Heart left ventricle (tissue), 16 donors: Measurements from ENCODE around the gene MYL7. TPM values are rescaled to one million over a fixed set of nuclear protein-coding genes. Genes with fewer than 3 reads are reported as not detected.
"Not testable (repeated sequence)": the region's sequence is repeated elsewhere in the genome, so short reads cannot be mapped to it uniquely, and the experiment has no call there.

Experiments
- ATAC-seq, 4 donors: fragments of 200-7000 bp; cut with Tn5 transposase; one replicate each; pipeline ENCODE4 v1.9.1; 2020 to 2022; ENCODE audit warnings: moderate library complexity in 4 of 4, mild to moderate bottlenecking in 3 of 4, moderate number of reproducible peaks in 1 of 4
- DNase-seq, 5 donors: peaks; one replicate each; pipeline ENCODE4 v3.0.0-alpha.2; 2020
- H3K27ac ChIP-seq, 12 donors: fragments of 200-600 bp; sonication (generic) in 4 of 12; one replicate each; pipeline versions ENCODE4 v1.5.0 to v1.8.0; 2016 to 2022; ENCODE audit warnings: mild to moderate bottlenecking in 2 of 12
- H3K27me3 ChIP-seq, 9 donors: fragments of 200-600 bp; sonication (generic) in 2 of 9; one replicate each; pipeline versions ENCODE4 v1.5.1 to v1.8.0; 2016 to 2022; ENCODE audit warnings: mild to moderate bottlenecking in 3 of 9
- H3K36me3 ChIP-seq, 9 donors: fragments of 200-600 bp; sonication (generic) in 2 of 9; one replicate each; pipeline versions ENCODE4 v1.5.0 to v1.8.0; 2018 to 2022; ENCODE audit warnings: mild to moderate bottlenecking in 2 of 9
- H3K4me1 ChIP-seq, 12 donors: fragments of 200-600 bp; sonication (generic) in 4 of 12; one replicate each; pipeline versions ENCODE4 v1.5.0 to v1.8.0; 2016 to 2022; ENCODE audit warnings: mild to moderate bottlenecking in 3 of 12
- H3K4me3 ChIP-seq, 12 donors: fragments of 200-600 bp; sonication (generic) in 4 of 12; one replicate each; pipeline versions ENCODE4 v1.5.0 to v1.8.0; 2017 to 2022; ENCODE audit warnings: mild to moderate bottlenecking in 9 of 12, moderate library complexity in 4 of 12
- H3K9me3 ChIP-seq, 12 donors: fragments of 200-600 bp; sonication (generic) in 4 of 12; one replicate each; pipeline versions ENCODE4 v1.5.0 to v1.8.0; 2016 to 2022; ENCODE audit warnings: mild to moderate bottlenecking in 1 of 12
- POLR2A ChIP-seq, 2 donors: fragments of 450-650 bp; IDR thresholded peaks; one replicate each; pipeline ENCODE4 v1.6.1; 2017; ENCODE audit warnings: antibody characterized with exemption in 2 of 2, mild to moderate bottlenecking in 2 of 2, moderate library complexity in 2 of 2
- WGBS, 4 donors: extraction: QIAGEN DNeasy Blood & Tissue Kit in 2 of 4; methylation state at CpG; one replicate each; pipeline versions ENCODE4 v1.1.5 to v1.1.7; 2013 to 2018; 5-methylcytosine and 5-hydroxymethylcytosine counted together
- intact Hi-C, 10 donors: fragments of 100-400 bp; cut with DNase I; formaldehyde crosslinking; loops; one replicate each; pipeline versions ENCODE4 v1.11.1 to v1.14.2; 2022
- polyA plus RNA-seq, 2 donors: library from polyadenylated mRNA; stranded (reverse); fragments of 200-250 nt; gene quantifications; one replicate each; pipeline ENCODE4 v1.2.3, GENCODE V29; 2013
- total RNA-seq, 9 donors: library from RNA; depleted of rRNA in 2 of 9; stranded (reverse); fragments of >200 nt in 2 of 9; fragmentation: NEBNext Ultra II Directional in 3 of 9; extraction: Animal tissue kit (Norgen Biotek cat#: 25700) in 3 of 9; gene quantifications; one replicate each; pipeline versions ENCODE4 v1.1.0 to v1.2.4, GENCODE V29; 2016 to 2023
- TF ChIP-seq, protein P1 (sequence below), 12 donors: fragments of 200-600 bp; sonication (generic) in 4 of 12; IDR thresholded peaks; one replicate each; pipeline versions ENCODE4 v1.5.0 to v1.8.0; 2018 to 2022; ENCODE audit warnings: antibody characterized with exemption in 12 of 12, mild to moderate bottlenecking in 5 of 12
- donor health status: ischemic (EF 13 %, LVEDD 7.1; RV severe dilation, severe dysfunction).
- donor health status: healthy with polysubstance abuse.
- donor health status: DM: no; HTN: yes; CAD: no.
- donor health status: DM: no; HTN: no; CAD: no.
- donor health status: ischemic (EF 25% LVEDD 6.9; RV normal size, moderate dysfunction).
- donor health status: ischemic (EF 25% LVEDD 5.7; RV mildly dilated, moderate dysfunction).
- donor health status: healthy.
- donor health status: DM: yes; HTN: yes; CAD: no.
- donor health status: ischemic (EF 35%, LVEDD 5.7; RV mildly dilated, moderate dysfunction).
- donor health status: nonischemic (EF 11% LVEDD 7.7; RV severe dilation, severe dysfunction).
- donor health status: DM: yes; HTN: yes; CAD: no.
- donor health status: PGD.
- donor health status: ischemic (EF 29% LVEDD 5.4; RV normal size, mild dysfunction).
- donor health status: nonischemic (EF 23%, LVEDD 6.1; RV moderate dilation, normal function).

MYL7 gene
- total and polyA plus RNA-seq, 11 donors = 975 to 4,037 (median 2,357) TPM

DNA sequence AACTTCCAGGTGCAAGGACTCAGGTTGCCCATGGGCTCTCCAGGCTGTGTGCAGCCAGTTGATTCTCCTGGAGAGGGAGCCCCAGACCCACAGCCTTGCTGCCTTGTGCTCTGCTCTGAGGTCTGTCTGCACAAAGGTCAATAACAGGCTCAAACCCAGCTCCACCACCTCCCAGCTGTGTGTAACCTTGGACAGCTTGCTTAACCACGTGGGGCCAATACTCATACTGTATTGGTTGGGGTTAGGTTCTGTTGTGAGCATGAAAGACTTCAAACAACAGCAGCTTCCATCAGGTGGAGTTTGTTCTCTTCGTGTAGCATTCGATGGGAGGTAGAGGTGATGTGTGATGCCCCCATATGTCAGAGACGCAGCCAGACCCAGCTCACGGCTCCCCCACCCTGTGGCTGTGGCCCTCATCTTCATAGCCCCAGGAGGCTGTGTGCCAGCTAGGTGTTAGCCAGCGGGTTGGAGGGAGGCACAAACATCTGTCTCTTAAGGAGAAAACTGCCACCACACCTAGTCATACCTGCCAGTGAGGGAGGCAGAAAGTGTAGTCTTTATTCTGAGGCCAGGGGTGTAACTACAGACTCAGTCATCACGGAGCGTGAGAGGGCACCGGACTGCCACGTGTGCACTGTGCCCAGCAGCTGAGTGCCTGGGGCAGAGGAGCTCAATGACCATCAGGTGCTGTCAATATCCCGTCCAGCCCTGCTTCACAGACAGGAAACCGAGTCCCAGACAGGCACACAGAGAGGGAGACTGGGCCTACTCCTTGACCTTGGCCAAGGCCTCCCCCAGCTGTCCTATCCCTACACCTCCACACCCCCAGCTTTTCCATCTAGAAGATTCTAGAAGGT is 9.7 kb downstream of the MYL7 start:
- intact Hi-C loops = loop anchor here in 4 of 10 donors (2.0 to 10.0 kb wide), 4 partner anchors 61 to 66 kb away; no protein-coding TSS in a partner anchor
- Histone ChIP-seq H3K4me1 (peaks cover 0 to 39% (median 10%) of the 10 kb centered on the region in 12 donors), H3K9me3 (peaks cover 0 to 6% (median 0%) of the 10 kb centered on the region in 12 donors), H3K36me3 (no peaks in the 10 kb centered on the region), H3K4me3 (no peak overlapping the region), H3K27me3 (no peaks in the 10 kb centered on the region), H3K27ac (peak overlapping the region; percentile 1 to 89 (median 70))
- TF ChIP-seq, protein P1, sequence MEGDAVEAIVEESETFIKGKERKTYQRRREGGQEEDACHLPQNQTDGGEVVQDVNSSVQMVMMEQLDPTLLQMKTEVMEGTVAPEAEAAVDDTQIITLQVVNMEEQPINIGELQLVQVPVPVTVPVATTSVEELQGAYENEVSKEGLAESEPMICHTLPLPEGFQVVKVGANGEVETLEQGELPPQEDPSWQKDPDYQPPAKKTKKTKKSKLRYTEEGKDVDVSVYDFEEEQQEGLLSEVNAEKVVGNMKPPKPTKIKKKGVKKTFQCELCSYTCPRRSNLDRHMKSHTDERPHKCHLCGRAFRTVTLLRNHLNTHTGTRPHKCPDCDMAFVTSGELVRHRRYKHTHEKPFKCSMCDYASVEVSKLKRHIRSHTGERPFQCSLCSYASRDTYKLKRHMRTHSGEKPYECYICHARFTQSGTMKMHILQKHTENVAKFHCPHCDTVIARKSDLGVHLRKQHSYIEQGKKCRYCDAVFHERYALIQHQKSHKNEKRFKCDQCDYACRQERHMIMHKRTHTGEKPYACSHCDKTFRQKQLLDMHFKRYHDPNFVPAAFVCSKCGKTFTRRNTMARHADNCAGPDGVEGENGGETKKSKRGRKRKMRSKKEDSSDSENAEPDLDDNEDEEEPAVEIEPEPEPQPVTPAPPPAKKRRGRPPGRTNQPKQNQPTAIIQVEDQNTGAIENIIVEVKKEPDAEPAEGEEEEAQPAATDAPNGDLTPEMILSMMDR (IDR thresholded peaks at IDR 0.05) = peak in 10 of 12 donors; percentile 22 to 52 (median 35)
- no peak for TF ChIP-seq POLR2A (IDR thresholded peaks at IDR 0.05)
- ATAC-seq = peak; percentile 45 to 79 (median 68)
- 38 to 55% (median 52%) methylated on average over 12 of the region's 12 CpGs for WGBS, 4 donors
- peak in 2 of 5 donors; percentile 38 to 63 for DNase-seq

DNA sequence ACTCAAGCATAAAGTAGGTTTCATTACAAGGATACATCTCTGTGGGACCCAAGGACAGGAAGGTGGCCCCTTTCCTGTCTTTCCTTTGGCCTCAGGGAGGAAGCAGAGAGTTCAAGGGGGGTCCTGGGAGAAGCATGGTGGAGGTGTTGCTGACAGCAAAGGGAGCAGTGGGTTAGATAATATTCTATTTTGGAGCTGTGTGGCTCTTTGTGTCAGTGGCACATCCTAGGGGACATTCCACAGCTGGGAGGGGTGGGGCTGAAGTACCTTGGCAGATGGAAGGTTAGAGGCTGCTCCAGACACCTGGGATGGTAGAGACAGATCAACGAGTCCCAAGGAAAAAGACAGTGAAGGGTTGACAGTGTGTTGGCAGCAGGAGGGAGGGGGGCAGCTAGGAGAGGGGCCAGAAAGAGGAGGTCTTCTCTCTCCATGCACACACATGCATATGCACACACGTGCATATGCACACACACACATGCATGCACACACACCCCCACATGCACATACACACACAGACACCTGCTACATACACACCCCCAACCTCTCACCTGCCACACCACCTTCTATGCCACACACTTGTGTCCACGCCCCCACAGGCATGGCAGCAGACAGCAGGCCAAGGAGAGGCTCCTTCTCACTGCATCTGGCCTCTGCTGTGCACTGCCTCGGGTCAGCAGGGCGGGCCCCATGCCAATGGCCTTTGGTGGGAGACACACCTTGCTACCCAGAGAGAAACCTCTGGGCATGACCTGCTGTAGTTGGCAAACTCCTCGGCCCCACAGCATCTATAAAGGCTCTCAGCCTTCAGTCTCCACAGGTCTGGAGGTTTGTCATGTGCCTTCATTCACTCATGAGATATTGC is 12.2 kb downstream of the MYL7 start:
- no peak for TF ChIP-seq POLR2A (IDR thresholded peaks at IDR 0.05)
- TF ChIP-seq, protein P1 (IDR thresholded peaks at IDR 0.05) = no peak
- intact Hi-C loops = loop anchor here in 3 of 10 donors (5.0 to 10.0 kb wide), 3 partner anchors 63 to 73 kb away; partner anchors contain the start of gene YKT6 (in 1 of the 3)
- no peak overlapping the region for H3K4me3 ChIP-seq
- WGBS, 4 donors = 43 to 57% (median 56%) methylated on average over 3 to 6 of the region's 6 CpGs
- no peaks in the 10 kb centered on the region for H3K36me3 ChIP-seq
- H3K27ac ChIP-seq = peak overlapping the region in 8 of 12 donors; percentile 21 to 77 (median 40)
- peaks cover 0 to 6% (median 0%) of the 10 kb centered on the region in 12 donors for H3K9me3 ChIP-seq
- H3K27me3 ChIP-seq = no peaks in the 10 kb centered on the region
- DNase-seq (peak in 1 of 5 donors; percentile 28), ATAC-seq (peak in 2 of 4 donors; percentile 14 to 42)
- H3K4me1 ChIP-seq = peaks cover 0 to 33% (median 6%) of the 10 kb centered on the region in 12 donors

DNA sequence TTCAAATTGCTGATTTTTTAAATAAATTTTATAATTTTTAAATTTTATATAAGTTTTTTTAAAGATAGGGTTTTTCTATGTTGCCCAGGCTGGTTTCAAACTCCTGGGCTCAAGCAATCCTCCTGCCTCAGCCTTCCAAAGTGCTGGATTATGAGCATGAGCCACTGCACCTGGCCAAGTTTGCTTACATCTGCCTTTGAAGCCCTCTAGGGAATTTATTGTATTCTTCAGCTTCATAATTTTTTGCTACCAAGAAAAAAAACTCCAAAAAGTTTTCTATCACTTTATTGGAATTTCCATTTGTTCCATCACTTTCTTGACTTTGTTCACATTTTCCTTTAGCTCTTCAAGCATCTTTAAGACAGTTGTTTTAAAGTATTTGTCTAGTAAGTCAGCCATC is 14.0 kb downstream of the MYL7 start:
- ATAC-seq = no peak
- no peaks in the 10 kb centered on the region for H3K36me3 ChIP-seq
- TF ChIP-seq, protein P1 (IDR thresholded peaks at IDR 0.05) = no peak
- no peak for TF ChIP-seq POLR2A (IDR thresholded peaks at IDR 0.05)
- H3K9me3 ChIP-seq = peaks cover 0 to 6% (median 0%) of the 10 kb centered on the region in 12 donors
- H3K27ac ChIP-seq = no peak overlapping the region
- DNase-seq = peak in 1 of 5 donors; percentile 3
- peaks cover 0 to 34% (median 10%) of the 10 kb centered on the region in 12 donors for H3K4me1 ChIP-seq
- intact Hi-C loops = loop anchor here in 3 of 10 donors (5.0 to 10.0 kb wide), 3 partner anchors 65 to 75 kb away; partner anchors contain the start of gene YKT6 (in 1 of the 3)
- H3K4me3 ChIP-seq = no peak overlapping the region
- no peaks in the 10 kb centered on the region for H3K27me3 ChIP-seq

DNA sequence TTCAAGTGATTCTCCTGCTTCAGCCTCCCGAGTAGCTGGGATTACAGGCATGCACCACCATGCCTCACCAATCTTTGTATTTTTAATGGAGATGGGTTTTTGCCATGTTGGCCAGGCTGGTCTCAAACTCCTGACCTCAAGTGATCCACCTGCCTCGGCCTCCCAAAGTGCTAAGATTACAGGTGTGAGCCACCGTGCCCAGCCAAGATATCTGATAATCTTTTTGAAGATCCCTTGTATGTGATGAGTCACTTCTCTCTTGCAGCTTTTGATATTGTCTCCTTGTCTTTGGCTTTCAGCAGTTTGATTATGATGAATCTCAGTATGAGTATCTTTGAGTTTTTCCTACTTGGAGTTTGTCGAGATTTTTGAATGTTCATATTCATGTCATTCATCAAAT is 14.6 kb downstream of the MYL7 start:
- WGBS, 4 donors = 91 to 96% (median 92%) methylated on average over 4 of the region's 4 CpGs
- not testable (repeated sequence) for H3K27me3 ChIP-seq, H3K4me3 ChIP-seq, ATAC-seq, H3K36me3 ChIP-seq, H3K9me3 ChIP-seq, H3K27ac ChIP-seq
- DNase-seq = peak in 1 of 5 donors; percentile 4
- intact Hi-C loops = loop anchor here in 3 of 10 donors (5.0 to 10.0 kb wide), 3 partner anchors 66 to 76 kb away; partner anchors contain the start of gene YKT6 (in 1 of the 3)
- H3K4me1 ChIP-seq = peaks cover 0 to 35% (median 16%) of the 10 kb centered on the region in 12 donors
